Activated gamma-delta T cell treated with Interleukin-2 at 50 U/mL for 16 hours (primary cell): Measurements from ENCODE around the gene ATG9B.

Experiments
- DNase-seq: peaks from one replicate; pipeline ENCODE4 v3.0.0-alpha.2; 2020

Gene ATG9B, protein sequence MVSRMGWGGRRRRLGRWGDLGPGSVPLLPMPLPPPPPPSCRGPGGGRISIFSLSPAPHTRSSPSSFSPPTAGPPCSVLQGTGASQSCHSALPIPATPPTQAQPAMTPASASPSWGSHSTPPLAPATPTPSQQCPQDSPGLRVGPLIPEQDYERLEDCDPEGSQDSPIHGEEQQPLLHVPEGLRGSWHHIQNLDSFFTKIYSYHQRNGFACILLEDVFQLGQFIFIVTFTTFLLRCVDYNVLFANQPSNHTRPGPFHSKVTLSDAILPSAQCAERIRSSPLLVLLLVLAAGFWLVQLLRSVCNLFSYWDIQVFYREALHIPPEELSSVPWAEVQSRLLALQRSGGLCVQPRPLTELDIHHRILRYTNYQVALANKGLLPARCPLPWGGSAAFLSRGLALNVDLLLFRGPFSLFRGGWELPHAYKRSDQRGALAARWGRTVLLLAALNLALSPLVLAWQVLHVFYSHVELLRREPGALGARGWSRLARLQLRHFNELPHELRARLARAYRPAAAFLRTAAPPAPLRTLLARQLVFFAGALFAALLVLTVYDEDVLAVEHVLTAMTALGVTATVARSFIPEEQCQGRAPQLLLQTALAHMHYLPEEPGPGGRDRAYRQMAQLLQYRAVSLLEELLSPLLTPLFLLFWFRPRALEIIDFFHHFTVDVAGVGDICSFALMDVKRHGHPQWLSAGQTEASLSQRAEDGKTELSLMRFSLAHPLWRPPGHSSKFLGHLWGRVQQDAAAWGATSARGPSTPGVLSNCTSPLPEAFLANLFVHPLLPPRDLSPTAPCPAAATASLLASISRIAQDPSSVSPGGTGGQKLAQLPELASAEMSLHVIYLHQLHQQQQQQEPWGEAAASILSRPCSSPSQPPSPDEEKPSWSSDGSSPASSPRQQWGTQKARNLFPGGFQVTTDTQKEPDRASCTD

DNA sequence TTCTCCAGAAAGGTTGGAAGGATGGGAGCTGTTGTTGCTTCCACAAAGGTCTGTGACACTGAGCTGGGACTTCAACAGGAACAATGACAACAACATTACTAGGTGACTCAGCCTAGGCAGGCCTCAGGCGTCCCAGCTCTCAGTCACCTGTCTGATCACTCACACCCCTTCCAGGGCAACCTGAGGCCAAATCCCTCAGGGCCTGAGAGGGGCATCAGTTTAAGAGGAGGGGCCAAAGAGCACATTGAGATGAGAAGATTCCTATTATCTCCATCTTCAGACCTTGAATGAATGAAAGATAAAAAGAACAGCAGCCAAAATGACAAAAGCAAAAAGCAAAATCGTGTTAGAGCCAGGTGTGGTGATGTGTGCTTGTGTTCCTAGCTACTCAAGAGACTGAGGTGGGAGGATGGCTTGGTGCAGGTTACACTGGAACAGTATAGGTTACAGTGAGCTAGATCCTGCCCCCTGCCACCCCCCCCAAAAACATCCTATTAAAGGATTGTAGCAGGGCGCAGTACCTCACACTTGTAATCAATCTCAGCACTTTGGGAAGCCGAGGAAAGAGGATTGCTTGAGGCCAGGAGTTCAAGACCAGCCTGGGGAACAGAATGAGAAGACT lies at the start of gene ATG9B:
ATG9B (minus strand) TSS at position 60 of the 622 bp plus-strand sequence. CDS start 71 bp downstream, outside the sequence.
- no peak for DNase-seq

DNA sequence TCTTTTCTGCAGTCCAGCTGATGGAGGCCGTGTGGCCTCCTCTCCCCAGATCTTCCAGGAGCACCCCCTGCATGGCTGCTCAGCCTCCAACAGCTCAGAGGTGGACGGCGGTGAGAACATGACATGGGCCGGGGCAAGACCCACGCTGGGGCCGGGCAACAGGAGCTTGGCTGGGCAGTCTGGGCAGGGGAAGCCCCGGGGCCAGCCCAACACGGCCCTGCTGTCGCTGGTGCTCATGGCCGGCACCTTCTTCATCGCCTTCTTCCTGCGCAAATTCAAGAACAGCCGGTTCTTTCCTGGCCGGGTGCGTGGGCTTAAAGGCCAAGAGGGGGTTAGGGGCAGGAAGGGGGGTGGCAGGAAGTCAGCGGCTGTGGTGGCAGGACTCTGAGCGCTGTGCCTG lies 49.7 kb upstream of the ATG9B start:
- DNase-seq, result no peak

DNA sequence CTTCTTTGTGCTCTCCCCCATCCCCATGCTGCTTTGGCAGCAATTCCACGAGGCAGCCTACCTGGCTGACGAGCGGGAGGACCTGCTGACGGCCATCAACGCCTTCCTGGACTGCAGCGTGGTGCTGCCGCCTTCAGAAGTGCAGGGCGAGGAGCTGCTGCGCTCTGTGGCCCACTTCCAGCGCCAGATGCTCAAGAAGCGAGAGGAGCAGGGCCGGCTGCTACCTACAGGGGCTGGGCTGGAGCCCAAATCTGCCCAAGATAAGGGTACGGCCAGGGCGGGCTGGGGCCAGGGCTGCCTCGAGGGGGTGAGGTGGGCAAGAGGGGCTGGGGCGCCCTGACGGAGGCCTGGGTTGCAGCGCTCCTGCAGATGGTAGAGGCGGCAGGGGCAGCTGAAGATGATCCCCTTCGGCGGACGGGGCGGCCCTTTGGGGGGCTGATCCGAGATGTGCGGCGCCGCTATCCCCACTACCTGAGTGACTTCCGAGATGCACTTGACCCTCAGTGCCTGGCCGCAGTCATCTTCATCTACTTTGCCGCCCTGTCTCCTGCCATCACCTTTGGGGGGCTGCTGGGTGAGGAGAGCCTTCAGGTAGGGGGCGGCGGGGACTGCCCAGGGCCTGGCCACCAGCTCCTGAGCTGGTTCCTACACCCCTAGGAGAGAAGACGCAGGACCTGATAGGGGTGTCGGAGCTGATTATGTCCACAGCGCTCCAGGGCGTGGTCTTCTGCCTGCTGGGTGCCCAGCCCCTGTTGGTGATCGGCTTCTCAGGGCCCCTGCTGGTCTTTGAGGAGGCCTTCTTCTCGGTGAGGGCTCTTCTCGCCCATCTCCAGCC lies 47.0 kb upstream of the ATG9B start:
- no peak for DNase-seq

DNA sequence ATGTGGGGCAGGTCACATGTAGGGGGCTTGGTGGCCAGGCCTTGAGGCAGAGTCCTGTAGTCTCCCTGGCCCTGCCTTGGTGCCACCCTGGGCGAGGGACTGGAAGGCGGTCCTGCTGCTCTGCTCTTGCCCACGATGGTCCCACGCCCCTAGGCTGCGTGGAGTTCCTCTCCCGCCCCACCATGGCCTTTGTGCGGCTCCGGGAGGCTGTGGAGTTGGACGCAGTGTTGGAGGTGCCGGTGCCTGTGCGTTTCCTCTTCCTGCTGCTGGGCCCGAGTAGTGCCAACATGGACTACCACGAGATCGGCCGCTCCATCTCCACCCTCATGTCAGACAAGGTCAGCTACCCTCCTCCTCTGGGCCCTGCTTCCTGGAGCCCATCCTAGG lies 46.3 kb upstream of the ATG9B start:
- no peak for DNase-seq

DNA sequence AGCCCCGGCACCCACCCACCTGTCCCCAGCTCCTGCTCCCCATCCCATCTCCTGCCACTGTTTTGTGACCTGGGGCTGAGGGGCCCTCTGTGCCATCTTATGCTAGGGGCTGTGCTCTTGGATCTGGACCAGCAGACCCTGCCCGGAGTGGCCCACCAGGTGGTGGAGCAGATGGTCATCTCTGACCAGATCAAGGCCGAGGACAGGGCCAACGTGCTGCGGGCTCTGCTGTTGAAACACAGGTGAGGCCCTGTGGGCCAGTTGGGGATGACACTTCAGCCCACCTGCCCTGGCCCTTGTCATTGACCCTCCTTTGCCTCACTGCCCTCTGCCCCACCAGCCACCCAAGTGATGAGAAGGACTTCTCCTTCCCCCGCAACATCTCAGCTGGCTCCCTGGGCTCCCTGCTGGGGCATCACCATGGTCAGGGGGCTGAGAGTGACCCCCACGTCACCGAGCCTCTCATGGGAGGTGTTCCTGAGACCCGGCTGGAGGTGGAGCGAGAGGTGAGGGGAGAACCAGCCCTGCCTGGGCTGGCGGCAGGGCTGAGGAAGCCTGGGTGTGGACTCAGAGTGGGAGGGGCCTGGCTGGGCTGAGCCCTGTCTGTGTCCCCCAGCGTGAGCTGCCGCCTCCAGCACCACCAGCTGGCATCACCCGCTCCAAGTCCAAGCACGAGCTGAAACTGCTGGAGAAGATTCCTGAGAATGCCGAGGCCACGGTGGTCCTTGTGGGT lies 45.7 kb upstream of the ATG9B start:
- no peak for DNase-seq

DNA sequence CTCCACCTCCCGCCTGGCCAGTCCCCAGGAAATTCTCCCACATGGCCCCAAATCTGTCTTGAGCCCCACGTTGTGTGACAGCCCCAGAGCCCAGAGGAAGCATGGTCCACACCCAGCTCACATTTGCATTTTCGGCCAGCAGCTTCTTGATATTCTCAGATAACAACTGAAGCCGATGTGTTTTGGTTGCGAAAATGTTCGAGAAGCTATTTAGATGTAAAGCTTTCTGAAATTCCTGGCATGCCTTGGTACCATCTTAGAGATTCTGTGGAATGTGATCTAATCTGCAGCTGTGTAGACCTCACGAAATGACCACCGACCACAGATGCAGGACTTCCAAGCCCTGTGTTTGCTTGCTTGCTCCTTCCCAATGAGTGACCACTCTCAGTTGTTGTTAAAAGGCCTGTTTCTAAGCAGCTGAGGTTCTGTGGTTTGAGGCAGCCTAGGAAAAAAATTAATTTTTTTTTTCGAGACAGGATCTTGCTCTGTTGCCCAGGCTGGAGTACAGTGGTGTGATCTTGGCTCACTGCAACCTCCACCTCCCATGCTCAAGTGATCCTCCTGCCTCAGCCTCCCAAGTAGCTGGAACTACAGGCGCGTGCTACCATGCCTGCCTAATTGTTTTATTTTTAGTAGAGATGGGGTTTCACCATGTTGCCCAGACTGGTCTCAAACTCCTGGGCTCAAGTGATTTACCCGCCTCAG lies 43.9 kb upstream of the ATG9B start:
- no peak for DNase-seq

DNA sequence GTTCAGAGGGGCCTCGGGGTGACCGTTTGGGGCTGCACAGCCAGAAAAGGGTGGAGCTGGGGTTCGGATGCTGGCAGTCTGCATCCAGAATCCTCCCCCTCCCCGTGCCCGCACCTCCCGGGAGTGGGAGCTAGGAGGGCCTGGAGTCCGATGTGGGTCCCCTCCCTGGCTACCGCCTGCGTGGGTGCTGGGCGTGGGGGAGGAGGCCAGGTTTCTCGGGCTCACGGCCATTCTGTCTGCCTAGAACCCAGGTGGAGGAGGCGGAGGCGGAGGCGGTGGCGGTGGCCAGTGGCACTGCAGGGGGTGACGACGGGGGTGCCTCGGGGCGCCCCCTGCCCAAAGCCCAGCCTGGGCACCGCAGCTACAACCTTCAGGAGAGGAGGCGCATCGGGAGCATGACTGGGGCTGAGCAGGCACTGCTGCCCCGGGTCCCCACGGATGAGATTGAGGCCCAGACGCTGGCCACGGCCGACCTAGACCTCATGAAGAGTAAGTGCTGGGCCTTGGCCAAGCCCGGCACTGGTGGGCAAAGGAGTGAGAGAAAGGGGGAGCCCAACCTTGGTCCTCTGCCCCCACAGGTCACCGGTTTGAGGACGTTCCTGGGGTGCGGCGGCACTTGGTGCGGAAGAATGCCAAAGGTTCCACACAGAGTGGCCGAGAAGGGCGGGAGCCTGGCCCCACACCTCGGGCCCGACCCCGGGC lies 42.1 kb upstream of the ATG9B start:
- DNase-seq, result no peak

DNA sequence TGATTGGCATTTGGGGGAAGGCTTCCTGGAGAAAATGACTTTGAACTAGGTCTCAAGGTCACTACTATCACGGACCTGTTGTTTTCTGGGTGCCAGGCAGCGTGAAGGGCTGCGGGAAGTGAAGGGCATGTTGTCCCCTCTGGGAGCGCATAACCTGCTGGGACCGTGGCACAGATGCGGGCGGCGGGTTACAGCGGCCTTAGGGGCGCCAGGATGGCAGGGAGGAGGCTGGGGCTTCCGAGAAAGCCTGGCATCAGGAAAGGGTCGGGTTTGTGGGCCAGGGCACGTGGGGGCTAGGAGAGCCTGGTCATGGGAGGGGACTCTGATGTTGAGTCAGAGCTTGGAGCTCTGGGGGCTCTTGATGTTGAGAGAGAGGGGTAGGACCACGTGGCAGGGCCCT lies 41.2 kb upstream of the ATG9B start:
- DNase-seq, result no peak

DNA sequence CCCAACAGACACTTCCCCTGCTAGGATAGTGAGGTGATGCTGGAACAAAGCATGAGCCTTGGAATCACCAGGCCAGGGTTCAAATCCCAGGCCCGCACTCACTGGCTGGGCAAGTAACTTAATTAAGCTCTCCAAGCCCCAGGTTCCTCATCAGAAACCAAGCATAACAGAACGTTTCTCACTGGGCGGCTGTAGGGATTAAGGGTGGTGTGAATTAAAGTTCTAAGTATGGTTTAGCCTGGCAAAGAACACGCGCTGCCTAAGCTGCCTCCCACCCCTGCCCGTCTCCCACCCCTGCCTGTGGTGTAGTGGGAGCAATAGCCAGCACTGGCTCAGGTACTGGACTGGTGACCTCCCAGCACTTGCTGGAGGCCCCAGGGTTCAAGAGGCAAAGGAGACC lies 40.7 kb upstream of the ATG9B start:
- no peak for DNase-seq

DNA sequence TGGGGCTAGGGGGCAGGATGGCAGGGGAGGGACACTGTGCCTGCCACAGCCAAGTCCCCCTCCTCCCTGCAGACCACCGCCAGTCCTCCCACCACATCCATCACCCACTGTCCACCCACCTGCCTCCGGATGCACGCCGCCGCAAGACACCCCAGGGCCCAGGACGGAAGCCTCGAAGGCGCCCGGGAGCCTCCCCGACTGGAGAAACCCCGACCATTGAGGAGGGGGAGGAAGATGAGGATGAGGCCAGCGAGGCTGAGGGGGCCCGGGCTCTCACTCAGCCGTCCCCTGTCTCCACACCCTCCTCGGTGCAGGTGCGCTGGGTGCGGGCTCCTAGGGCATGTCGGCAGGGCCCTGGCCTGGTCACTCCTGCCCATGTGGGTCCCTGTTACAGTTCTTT lies 40.2 kb upstream of the ATG9B start:
- no peak for DNase-seq

DNA sequence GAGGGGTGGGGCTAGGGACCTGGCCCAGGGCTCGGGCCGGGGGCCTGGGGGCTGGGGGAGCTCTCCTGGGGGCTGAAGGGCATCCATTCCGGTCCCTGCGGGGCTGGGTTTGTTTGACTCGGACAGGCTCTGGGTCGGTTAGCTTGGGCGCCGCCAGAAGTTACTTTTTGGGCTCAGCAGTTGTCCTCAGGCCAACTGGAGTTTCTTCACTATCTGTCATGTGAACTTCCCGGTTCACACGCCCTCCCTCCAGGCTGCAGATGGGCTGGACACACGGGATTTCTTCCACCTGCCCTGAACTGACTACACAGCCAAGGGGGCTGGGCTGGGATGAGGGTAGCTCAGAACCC lies 38.9 kb upstream of the ATG9B start:
- no peak for DNase-seq

DNA sequence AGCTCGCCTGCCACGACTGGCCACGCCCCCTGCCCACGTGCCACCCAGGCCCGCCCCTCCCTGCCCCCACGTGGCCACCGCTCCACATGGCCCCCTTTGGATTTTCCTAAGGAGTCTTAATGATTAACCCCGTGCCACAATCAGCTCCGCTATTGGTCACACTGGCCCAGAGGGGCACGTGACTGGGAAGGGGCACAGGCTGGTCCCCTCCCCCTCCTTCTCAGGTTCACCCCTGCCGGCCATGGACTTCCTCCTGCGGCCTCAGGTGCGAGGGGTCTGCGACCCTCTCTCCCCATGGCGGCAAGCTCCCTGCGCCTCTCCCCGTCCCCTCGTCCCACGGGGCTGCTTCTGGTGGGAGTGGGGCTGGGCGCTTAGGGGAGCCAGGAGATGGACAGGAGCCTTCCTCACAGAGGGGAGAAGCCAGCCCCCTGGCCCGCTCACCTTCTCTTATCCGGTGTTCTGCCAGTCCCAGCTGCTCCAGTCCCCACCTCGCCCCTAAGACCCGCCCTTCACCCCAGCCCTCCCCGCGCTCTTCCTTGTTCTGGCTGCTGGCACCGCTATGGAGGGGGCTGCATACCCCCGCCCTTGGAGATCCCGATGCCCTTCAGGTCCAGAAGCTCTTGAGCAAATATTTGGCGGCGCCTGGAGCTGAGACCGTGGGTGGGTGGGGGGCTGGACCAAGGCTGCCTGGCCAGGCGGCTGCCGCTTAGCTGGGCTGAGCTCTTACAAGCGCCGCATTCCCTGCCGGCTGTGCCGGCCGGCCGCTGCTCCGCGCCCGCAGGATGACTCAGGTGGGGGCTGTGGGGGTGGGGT lies 38.3 kb upstream of the ATG9B start:
- no peak for DNase-seq

DNA sequence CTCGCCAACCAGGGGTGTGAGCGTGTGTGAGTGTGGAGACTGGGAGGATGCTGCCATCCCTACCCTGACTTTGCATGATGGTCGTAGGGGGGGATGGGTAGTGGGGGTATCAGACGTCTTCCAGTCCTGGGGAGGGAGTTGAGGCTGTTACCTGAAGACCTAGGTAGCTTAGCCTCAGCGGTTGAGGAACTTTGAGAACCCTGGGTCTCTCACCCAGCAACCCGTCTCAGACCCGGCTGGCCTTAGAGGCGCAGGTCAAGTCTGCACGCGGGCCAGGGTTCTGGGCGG lies 37.8 kb upstream of the ATG9B start:
- no peak for DNase-seq

DNA sequence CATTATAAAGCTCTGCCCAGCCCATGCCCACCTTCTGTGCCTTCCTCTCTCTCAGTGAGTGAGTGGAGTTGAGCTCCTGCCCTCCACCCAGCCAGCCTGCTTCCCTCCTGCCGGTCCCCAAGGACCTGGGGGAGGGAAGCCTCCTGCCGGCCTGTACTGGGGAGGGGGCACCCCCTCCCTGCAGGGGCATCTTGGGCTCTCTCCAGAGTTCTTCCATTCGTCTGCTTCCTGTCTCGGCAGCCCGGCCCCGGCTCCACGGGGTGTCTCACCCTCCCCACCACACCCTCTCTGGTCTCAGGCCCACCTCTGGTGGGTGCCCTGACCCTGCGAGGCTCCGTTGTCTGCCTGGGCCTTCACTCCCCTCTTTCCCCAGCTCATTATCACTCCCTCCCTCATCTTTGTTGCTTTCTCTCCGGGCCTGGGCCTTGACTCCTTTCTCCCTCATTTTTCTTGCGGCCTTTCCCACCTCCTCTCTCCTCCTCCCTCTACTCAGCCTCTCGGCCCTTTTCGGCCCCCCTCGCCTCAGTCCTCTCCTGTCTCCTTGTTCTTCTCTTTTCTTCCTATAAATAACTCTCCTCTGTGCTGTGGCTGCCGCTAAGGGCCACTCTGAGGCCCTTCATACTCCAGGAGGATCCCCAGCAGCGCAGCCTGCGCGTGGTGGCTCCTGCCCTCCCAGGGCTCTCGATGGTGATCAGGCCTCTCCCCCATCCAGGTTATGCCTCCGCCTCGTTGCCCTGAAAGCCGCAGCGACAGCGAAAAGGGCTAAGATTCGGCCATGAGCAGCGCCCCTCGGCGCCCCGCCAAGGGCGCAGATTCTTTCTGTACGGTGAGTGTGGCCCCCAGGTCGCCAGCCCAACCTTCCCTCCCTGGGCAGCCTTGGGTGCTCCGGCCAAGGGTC lies 37.2 kb upstream of the ATG9B start:
- no peak for DNase-seq

DNA sequence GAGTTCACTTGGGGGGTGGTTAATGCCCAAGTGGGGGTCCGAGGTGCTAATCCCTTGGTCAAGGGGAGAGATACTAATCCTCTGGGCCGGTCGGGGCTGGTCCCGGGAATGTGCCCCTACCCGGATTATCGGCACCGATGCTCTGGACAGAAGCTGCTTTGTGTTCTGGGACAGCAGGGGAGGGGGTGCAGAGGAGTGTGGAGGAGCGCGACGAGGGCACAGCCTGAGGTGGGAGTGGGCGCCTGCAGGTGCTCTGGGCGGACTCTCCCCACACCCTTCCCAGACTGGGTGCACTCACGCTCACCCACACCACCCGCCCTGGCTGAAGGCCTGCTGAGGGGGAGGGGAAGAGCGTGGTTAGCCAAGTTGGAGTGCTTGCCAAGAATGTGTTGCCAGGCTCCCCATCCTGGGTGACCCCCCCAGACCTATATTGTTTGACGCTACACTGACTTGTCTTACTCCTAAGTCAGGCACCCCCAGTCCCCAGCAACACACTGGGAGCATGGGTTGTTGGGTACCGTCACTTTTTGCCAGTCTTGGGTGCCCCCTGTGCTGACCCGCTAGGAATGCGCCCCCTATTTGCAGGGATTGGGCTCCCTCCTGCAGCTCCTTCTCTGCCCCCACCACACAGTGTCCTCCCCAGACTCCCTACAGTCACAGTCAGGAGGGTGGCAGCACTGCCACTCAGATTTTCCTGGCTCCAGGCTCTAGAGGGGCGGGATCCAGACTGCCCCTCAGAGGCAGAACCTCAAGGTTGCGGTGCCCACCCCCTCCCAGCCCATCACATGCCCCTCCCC lies 36.3 kb upstream of the ATG9B start:
- no peak for DNase-seq

DNA sequence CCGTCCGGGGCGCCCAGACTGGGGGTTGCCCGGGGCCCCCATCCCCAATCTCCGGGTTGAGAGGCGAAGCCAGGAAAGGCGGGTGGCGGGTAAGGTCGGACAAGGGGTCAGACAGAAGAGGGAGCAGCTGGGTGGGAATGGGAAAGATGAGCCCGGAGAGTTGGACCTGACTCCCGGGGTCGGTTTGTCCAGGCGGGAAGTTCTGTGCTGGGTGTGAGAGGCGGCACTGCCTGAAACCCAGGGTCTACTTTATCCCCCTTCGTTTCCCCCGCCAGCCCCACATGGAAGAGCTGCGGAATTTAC lies 35.8 kb upstream of the ATG9B start:
- DNase-seq, result no peak

DNA sequence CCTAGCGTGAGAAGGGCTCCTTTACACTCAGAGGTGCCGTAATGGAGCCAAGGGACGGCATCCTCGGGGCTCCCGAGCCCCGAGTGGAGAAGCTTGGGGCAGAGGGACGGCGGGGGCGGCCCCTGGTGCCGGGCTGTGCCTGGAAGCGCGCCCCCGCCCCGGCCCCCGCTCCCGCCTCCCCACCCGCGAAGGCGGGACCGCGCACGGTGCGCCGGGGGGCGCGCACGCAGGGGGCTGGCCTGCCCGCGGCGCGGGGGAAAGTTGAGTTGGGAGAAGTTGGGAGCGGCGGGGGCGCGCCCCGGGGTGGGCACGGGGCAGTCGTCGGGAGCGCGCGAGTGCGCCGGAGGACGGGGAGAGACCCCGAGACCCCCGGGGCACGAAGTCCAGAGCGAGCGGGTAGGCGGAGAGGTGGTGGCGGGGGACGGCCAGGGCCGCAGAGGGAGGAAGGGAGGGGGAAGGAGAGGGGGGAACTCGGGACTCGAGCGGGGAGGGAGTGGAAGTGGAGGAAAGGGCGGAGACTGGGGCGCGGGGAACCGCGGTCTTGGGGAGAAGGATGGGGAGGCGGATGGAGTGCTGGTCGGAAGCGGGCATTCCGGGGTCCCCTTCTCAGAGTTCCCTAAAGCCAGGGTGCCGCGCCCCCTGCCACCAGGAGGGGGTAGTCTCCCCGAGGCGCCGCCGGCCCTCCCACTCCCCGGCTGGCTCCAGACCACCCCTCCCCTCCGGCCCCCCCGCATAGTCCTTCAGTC lies 35.2 kb upstream of the ATG9B start, which contains the start of gene SLC4A2:
SLC4A2 (plus strand) TSS at position 223 of the 746 bp plus-strand sequence. CDS start 2,399 bp downstream, outside the sequence.
- DNase-seq, result peak; percentile 67
